Astrocyte of the cerebellum (primary cell): ENCODE results near the gene TMEM178A.
A peak's percentile ranks its signal among the peaks of the same experiment; 100 is the strongest.
"Not testable (repeated sequence)": the region's sequence is repeated elsewhere in the genome, so short reads cannot be mapped to it uniquely, and the experiment has no call there.

ENCODE experiments used
- DNase-seq: peaks from one replicate; pipeline ENCODE4 v3.0.0-alpha.2; 2011; ENCODE audit warnings: low read depth
- H3K4me3 ChIP-seq: 2 replicates; pipeline ENCODE4 v1.5.1; 2011; ENCODE audit warnings: mild to moderate bottlenecking, low read depth, low read length, moderate library complexity
- CTCF ChIP-seq: IDR thresholded peaks from 2 replicates; pipeline ENCODE4 v1.5.1; 2012; ENCODE audit warnings: low read length, low read depth, moderate library complexity, mild to moderate bottlenecking; ENCODE audit errors: missing control alignments
- in situ Hi-C: cut with HindIII; loops from 2 replicates; pipeline ENCODE4 v1.10.0; 2017; ENCODE audit warnings: low sequenced_read_pairs

TMEM178A gene

GRCh38 chr2:39625193-39625926 is 40.4 kb upstream of the TMEM178A start:
- in situ Hi-C loops, result no loop called here
- DNase-seq, result no peak
- no peak overlapping the region for H3K4me3 ChIP-seq
- no peak for TF ChIP-seq CTCF

GRCh38 chr2:39625927-39626270 is 39.8 kb upstream of the TMEM178A start:
- no peak for DNase-seq
- in situ Hi-C loops, result no loop called here

DNA sequence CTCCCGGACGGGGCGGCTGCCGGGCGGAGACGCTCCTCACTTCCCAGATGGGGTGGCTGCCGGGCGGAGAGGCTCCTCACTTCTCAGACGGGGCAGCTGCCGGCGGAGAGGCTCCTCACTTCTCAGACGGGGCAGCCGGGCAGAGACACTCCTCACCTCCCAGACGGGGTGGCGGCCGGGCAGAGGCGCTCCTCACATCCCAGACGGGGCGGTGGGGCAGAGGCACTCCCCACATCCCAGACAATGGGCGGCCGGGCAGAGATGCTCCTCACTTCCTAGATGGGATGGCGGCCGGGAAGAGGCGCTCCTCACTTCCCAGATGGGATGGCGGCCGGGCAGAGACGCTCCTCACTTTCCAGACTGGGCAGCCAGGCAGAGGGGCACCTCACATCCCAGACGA is 37.4 kb upstream of the TMEM178A start:
- in situ Hi-C loops, H3K4me3 ChIP-seq, DNase-seq: not testable (repeated sequence)

More at GRCh38 chr2:39625927-39626270, 39.8 kb upstream of the TMEM178A start:
- no peak for TF ChIP-seq CTCF
- no peak overlapping the region for H3K4me3 ChIP-seq

GRCh38 chr2:39629646-39630045 is 36.1 kb upstream of the TMEM178A start:
- TF ChIP-seq CTCF, result no peak

GRCh38 chr2:39631256-39631655 is 34.5 kb upstream of the TMEM178A start:
- no peak for DNase-seq
- in situ Hi-C loops, result no loop called here
- no peak for TF ChIP-seq CTCF
- no peak overlapping the region for H3K4me3 ChIP-seq

More at GRCh38 chr2:39629646-39630045, 36.1 kb upstream of the TMEM178A start:
- DNase-seq, result no peak
- in situ Hi-C loops, result no loop called here
- no peak overlapping the region for H3K4me3 ChIP-seq

GRCh38 chr2:39631718-39632117 is 34.0 kb upstream of the TMEM178A start:
- DNase-seq, result peak; percentile 80
- H3K4me3 ChIP-seq, result no peak overlapping the region
- TF ChIP-seq CTCF, result no peak
- in situ Hi-C loops, result no loop called here

DNA sequence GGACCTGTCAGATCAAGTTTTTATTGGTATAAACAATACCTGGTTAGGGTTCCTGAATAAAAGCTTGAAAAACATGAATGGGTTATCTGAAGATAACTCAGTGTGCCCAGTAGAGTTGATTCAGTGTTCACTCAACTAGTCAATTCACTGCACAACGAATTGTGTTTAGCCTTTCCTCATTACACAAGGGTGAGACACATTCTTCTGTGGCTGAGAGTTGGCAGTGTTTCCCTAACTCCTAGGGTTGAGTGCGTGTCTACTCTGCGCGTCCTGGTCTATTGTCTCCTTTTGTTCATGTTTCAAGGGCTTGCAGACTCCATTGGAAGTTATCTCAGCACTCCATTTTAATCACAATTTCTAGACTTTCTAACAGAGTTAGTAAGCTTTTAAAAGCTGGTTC is 32.8 kb upstream of the TMEM178A start:
- no peak for TF ChIP-seq CTCF
- peak; percentile 95 for DNase-seq
- no peak overlapping the region for H3K4me3 ChIP-seq
- in situ Hi-C loops, result no loop called here
